Measurements from ENCODE around the gene RASGRP3.

Gene RASGRP3

DNA sequence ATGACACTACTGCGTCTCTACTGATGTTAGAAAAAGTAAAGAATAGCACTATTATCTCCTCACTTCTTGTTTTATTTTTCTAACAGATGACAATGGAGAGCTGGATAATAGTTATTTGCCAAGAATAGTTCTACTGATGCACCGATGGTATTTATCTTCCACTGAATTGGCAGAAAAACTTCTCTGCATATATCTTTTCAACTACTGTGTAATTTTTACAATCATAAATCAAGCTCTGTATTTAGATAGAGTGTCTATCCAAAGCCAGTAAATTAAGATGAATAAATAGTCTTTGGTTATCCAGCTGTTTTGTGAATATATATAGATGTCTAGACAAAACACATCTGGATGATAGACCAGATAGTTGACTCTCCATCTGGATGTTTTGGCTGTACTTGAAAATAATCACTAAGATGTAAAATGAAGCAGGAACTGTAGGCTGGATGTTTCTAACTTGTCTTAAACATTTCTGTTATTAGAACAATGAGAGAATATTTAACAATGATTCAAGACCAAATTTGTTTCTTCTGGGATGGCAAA is 40.1 kb downstream of the RASGRP3 start:
- TF ChIP-seq FOXM1 (IDR thresholded peaks at IDR 0.05; ENCODE audit: borderline replicate concordance, low read depth) (no peak), MAX (IDR thresholded peaks at IDR 0.05) (no peak), CREB1 (IDR thresholded peaks at IDR 0.05; ENCODE audit: low read depth) (no peak), TCF12 (IDR thresholded peaks at IDR 0.05; ENCODE audit: low read depth) (no peak), USF1 (IDR thresholded peaks at IDR 0.05) (no peak), TEAD4 (IDR thresholded peaks at IDR 0.05) (no peak), RAD21 (IDR thresholded peaks at IDR 0.05; ENCODE audit: low read depth) (no peak), EGR1 (IDR thresholded peaks at IDR 0.05) (no peak), ZBTB7A (IDR thresholded peaks at IDR 0.05; ENCODE audit: low read depth) (no peak)

GRCh38 chr2:33518200-33518599 is 41.8 kb downstream of the RASGRP3 start:
- TF ChIP-seq, protein P1, sequence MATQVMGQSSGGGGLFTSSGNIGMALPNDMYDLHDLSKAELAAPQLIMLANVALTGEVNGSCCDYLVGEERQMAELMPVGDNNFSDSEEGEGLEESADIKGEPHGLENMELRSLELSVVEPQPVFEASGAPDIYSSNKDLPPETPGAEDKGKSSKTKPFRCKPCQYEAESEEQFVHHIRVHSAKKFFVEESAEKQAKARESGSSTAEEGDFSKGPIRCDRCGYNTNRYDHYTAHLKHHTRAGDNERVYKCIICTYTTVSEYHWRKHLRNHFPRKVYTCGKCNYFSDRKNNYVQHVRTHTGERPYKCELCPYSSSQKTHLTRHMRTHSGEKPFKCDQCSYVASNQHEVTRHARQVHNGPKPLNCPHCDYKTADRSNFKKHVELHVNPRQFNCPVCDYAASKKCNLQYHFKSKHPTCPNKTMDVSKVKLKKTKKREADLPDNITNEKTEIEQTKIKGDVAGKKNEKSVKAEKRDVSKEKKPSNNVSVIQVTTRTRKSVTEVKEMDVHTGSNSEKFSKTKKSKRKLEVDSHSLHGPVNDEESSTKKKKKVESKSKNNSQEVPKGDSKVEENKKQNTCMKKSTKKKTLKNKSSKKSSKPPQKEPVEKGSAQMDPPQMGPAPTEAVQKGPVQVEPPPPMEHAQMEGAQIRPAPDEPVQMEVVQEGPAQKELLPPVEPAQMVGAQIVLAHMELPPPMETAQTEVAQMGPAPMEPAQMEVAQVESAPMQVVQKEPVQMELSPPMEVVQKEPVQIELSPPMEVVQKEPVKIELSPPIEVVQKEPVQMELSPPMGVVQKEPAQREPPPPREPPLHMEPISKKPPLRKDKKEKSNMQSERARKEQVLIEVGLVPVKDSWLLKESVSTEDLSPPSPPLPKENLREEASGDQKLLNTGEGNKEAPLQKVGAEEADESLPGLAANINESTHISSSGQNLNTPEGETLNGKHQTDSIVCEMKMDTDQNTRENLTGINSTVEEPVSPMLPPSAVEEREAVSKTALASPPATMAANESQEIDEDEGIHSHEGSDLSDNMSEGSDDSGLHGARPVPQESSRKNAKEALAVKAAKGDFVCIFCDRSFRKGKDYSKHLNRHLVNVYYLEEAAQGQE (IDR thresholded peaks at IDR 0.05; ENCODE audit: low read depth), result no peak
- TF ChIP-seq TEAD4 (IDR thresholded peaks at IDR 0.05), result no peak
- TF ChIP-seq YY1 (IDR thresholded peaks at IDR 0.05; ENCODE audit: low read depth), result no peak
- TF ChIP-seq EP300 (IDR thresholded peaks at IDR 0.05; ENCODE audit: borderline replicate concordance), result no peak
- TF ChIP-seq CEBPB (IDR thresholded peaks at IDR 0.05), result no peak
- no peak for TF ChIP-seq TAF1 (IDR thresholded peaks at IDR 0.05; ENCODE audit: low read depth)
- no peak for TF ChIP-seq ZBTB7A (IDR thresholded peaks at IDR 0.05; ENCODE audit: low read depth)
- TF ChIP-seq FOXM1 (IDR thresholded peaks at IDR 0.05; ENCODE audit: borderline replicate concordance, low read depth), result no peak
- TF ChIP-seq CREB1 (IDR thresholded peaks at IDR 0.05; ENCODE audit: low read depth), result no peak
- no peak for TF ChIP-seq MAX (IDR thresholded peaks at IDR 0.05)
- TF ChIP-seq TCF12 (IDR thresholded peaks at IDR 0.05; ENCODE audit: low read depth), result no peak

- TF ChIP-seq, protein P1 (IDR thresholded peaks at IDR 0.05; ENCODE audit: low read depth), result no peak
- TF ChIP-seq MAX (IDR thresholded peaks at IDR 0.05) (no peak), FOXM1 (IDR thresholded peaks at IDR 0.05; ENCODE audit: borderline replicate concordance, low read depth) (no peak), TAF1 (IDR thresholded peaks at IDR 0.05; ENCODE audit: low read depth) (no peak), RAD21 (IDR thresholded peaks at IDR 0.05; ENCODE audit: low read depth) (no peak), YY1 (IDR thresholded peaks at IDR 0.05; ENCODE audit: low read depth) (no peak), TEAD4 (IDR thresholded peaks at IDR 0.05) (no peak), EP300 (IDR thresholded peaks at IDR 0.05; ENCODE audit: borderline replicate concordance) (no peak), USF1 (IDR thresholded peaks at IDR 0.05) (no peak), ZBTB7A (IDR thresholded peaks at IDR 0.05; ENCODE audit: low read depth) (no peak), CREB1 (IDR thresholded peaks at IDR 0.05; ENCODE audit: low read depth) (no peak), EGR1 (IDR thresholded peaks at IDR 0.05) (no peak)
Observed at GRCh38 chr2:33518929-33519328, 42.5 kb downstream of the RASGRP3 start.

DNA sequence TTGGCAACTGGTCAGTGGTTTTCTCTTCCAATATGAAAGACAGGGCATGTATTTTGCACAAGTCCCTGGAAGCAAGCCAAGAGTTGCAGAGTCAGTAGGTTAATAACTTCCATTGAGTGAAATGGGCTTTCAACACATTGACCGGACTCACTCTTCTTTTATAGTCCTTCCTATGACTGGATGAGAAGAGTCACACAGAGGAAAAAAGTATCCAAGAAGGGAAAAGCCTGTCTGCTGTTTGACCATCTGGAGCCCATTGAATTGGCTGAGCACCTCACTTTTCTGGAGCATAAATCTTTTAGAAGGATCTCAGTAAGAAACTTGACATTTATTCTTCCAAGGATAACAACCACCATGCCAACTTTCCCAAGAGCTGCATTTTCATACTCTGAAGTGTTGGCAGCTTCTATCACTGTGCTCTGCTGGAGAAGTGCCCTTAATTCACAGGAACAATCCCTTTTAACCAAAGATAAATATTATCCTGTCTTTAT is 45.4 kb downstream of the RASGRP3 start:
- TF ChIP-seq ZBTB7A (IDR thresholded peaks at IDR 0.05; ENCODE audit: low read depth) (no peak), EP300 (IDR thresholded peaks at IDR 0.05; ENCODE audit: borderline replicate concordance) (no peak), FOXM1 (IDR thresholded peaks at IDR 0.05; ENCODE audit: borderline replicate concordance, low read depth) (no peak), USF1 (IDR thresholded peaks at IDR 0.05) (no peak), CEBPB (IDR thresholded peaks at IDR 0.05) (no peak), YY1 (IDR thresholded peaks at IDR 0.05; ENCODE audit: low read depth) (no peak), NFIC (IDR thresholded peaks at IDR 0.05) (no peak)

GRCh38 chr2:33522576-33522975 is 46.1 kb downstream of the RASGRP3 start:
- TF ChIP-seq MAX (IDR thresholded peaks at IDR 0.05) (no peak), EP300 (IDR thresholded peaks at IDR 0.05; ENCODE audit: borderline replicate concordance) (no peak), CREB1 (IDR thresholded peaks at IDR 0.05; ENCODE audit: low read depth) (no peak), TAF1 (IDR thresholded peaks at IDR 0.05; ENCODE audit: low read depth) (no peak), ZBTB7A (IDR thresholded peaks at IDR 0.05; ENCODE audit: low read depth) (no peak), FOXM1 (IDR thresholded peaks at IDR 0.05; ENCODE audit: borderline replicate concordance, low read depth) (no peak)

Measured in Ishikawa (cell line).